HepG2 (cell line): ENCODE data around the gene LTA4H. TPM values are rescaled to one million over a fixed set of nuclear protein-coding genes. Genes with fewer than 3 reads are reported as not detected.
A peak's percentile ranks its signal among the peaks of the same experiment; 100 is the strongest.

Source experiments
- ATF7-NPFF ChIP-seq: sonication (generic); formaldehyde crosslinking; IDR thresholded peaks from 2 replicates; pipeline ENCODE4 v1.8.1; 2023; ENCODE audit warnings: mild to moderate bottlenecking, low read depth, missing genetic modification reagents, moderate library complexity
- ETS1 ChIP-seq: sonication (generic); formaldehyde crosslinking; IDR thresholded peaks from 2 replicates; pipeline ENCODE4 v1.4.0; 2020; ENCODE audit warnings: missing genetic modification reagents
- FOXA1 ChIP-seq, 2 experiments: fragments of 450-650 bp in 1 of 2; sonication (generic) in 1 of 2; formaldehyde crosslinking in 1 of 2; IDR thresholded peaks; 2 replicates each; pipeline versions ENCODE4 v1.4.0 to v1.6.1; 2016 to 2020; ENCODE audit warnings: missing genetic modification reagents in 1 of 2
- GRHL1 ChIP-seq: sonication (generic); formaldehyde crosslinking; conservative IDR thresholded peaks from 2 replicates; pipeline ENCODE4 v1.8.0; 2022; ENCODE audit warnings: missing genetic modification reagents
- MZF1 ChIP-seq: sonication (generic); formaldehyde crosslinking; IDR thresholded peaks from 2 replicates; pipeline ENCODE4 v1.8.1; 2023; ENCODE audit warnings: mild to moderate bottlenecking, missing genetic modification reagents, borderline replicate concordance
- SCMH1 ChIP-seq: sonication (generic); formaldehyde crosslinking; IDR thresholded peaks from 2 replicates; pipeline ENCODE4 v1.9.0; 2021; ENCODE audit warnings: missing genetic modification reagents, mild to moderate bottlenecking, borderline replicate concordance
- SMARCE1 ChIP-seq: fragments of 450-650 bp; IDR thresholded peaks from 2 replicates; pipeline ENCODE4 v1.6.1; 2017; ENCODE audit warnings: borderline replicate concordance
- TCF7L2 ChIP-seq: IDR thresholded peaks from 2 replicates; pipeline ENCODE4 v1.6.1; 2011; ENCODE audit warnings: mild to moderate bottlenecking, low read depth, low read length, moderate library complexity
- YEATS2 ChIP-seq: sonication (generic); formaldehyde crosslinking; IDR thresholded peaks from 2 replicates; pipeline ENCODE4 v1.4.0; 2020; ENCODE audit warnings: missing genetic modification reagents, borderline replicate concordance
- ZBTB1 ChIP-seq: sonication (generic); formaldehyde crosslinking; IDR thresholded peaks from 2 replicates; pipeline ENCODE4 v1.4.0; 2020; ENCODE audit warnings: missing genetic modification reagents, borderline replicate concordance
- ZBTB8A ChIP-seq: sonication (generic); formaldehyde crosslinking; IDR thresholded peaks from 2 replicates; pipeline ENCODE4 v1.4.0; 2020; ENCODE audit warnings: mild to moderate bottlenecking, low read depth, missing genetic modification reagents, borderline replicate concordance
- ZNF580 ChIP-seq: IDR thresholded peaks from 2 replicates; pipeline ENCODE4 v1.6.1; 2016; ENCODE audit warnings: low read depth, borderline replicate concordance
- ZNF598 ChIP-seq: sonication (generic); formaldehyde crosslinking; IDR thresholded peaks from 2 replicates; pipeline ENCODE4 v1.5.1; 2020; ENCODE audit warnings: mild to moderate bottlenecking, missing genetic modification reagents, borderline replicate concordance
- ZNF782 ChIP-seq: sonication (generic); formaldehyde crosslinking; IDR thresholded peaks from 2 replicates; pipeline ENCODE4 v1.4.0; 2020; ENCODE audit warnings: missing genetic modification reagents, mild to moderate bottlenecking, borderline replicate concordance
- polyA plus RNA-seq, 8 experiments: library from polyadenylated mRNA; depleted of rRNA in 3 of 8; stranded (reverse) in 7 of 8; unstranded in 1 of 8; fragments of >200 nt; fragmentation: Illumina TruSeq in 4 of 8; extraction: Trizol in 4 of 8; gene quantifications; 2 replicates each; pipeline versions ENCODE4 v1.2.1 to v1.2.3, GENCODE V29; 2011 to 2016; ENCODE audit warnings: low read depth in 4 of 8, missing spikeins in 1 of 8, mixed read lengths in 1 of 8; ENCODE audit not compliant: insufficient read depth in 1 of 8
- total RNA-seq, 5 experiments: library from RNA; depleted of rRNA; stranded (reverse); fragments of >200 nt; fragmentation: Illumina TruSeq; extraction: Trizol; gene quantifications; 2 replicates each; pipeline ENCODE4 v1.2.3, GENCODE V29; 2016; ENCODE audit warnings: low read depth in 1 of 5
- TF ChIP-seq, protein P1 (sequence below): sonication (generic); formaldehyde crosslinking; IDR thresholded peaks from 2 replicates; pipeline ENCODE4 v1.4.0; 2020; ENCODE audit warnings: mild to moderate bottlenecking, missing genetic modification reagents
- TF ChIP-seq, protein P2 (sequence below): sonication (generic); formaldehyde crosslinking; IDR thresholded peaks from 2 replicates; pipeline ENCODE4 v1.8.0; 2022; ENCODE audit warnings: missing genetic modification reagents, low read depth, mild to moderate bottlenecking, borderline replicate concordance
- TF ChIP-seq, protein P3 (sequence below): sonication (generic); formaldehyde crosslinking; IDR thresholded peaks from 2 replicates; pipeline ENCODE4 v1.5.0; 2020; ENCODE audit warnings: mild to moderate bottlenecking, missing genetic modification reagents, borderline replicate concordance

The LTA4H gene
- total and polyA plus RNA-seq, 2 of the 13 experiments (the other 11 are each of a cell fraction or from before 2014, with no cell fraction given), result 87.5 to 90.4 TPM

DNA sequence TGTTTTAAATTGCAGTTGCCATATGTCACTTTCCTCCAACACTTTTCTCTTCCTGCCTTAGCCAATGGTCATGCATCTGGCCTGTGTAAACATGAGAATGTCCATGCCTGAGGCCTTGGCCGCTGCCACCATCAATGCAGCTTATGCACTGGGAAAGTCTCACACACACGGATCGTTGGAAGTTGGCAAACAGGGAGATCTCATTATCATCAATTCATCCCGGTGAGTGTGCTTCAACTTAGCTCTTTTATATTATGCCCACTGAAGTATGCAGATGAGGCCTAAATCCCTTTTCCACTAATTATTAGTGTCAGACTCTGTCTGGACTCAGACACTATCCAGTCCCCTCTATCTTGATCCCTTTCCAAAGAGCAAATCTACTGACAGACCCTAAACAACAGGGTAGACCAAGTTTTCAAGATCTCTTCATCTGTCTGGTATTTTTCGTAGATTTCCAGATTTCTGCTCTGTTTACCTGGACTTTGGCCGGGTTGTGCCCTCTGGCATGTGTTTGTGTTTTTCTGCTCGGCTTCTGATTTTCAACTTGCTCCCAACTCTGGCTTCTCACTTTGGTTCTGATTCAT lies 69.0 kb downstream of the LTA4H start (continued):
- TF ChIP-seq, protein P1, sequence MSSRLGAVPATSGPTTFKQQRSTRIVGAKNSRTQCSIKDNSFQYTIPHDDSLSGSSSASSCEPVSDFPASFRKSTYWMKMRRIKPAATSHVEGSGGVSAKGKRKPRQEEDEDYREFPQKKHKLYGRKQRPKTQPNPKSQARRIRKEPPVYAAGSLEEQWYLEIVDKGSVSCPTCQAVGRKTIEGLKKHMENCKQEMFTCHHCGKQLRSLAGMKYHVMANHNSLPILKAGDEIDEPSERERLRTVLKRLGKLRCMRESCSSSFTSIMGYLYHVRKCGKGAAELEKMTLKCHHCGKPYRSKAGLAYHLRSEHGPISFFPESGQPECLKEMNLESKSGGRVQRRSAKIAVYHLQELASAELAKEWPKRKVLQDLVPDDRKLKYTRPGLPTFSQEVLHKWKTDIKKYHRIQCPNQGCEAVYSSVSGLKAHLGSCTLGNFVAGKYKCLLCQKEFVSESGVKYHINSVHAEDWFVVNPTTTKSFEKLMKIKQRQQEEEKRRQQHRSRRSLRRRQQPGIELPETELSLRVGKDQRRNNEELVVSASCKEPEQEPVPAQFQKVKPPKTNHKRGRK (CRISPR knock-in tag), result no peak
- TF ChIP-seq GRHL1 (CRISPR knock-in tag) (no peak), ATF7-NPFF (no peak), TCF7L2 (no peak), FOXA1 (IDR thresholded peaks at IDR 0.05) (peak; percentile 9; the same call in 1 of the 2 replicates), FOXA1 (CRISPR knock-in tag; IDR thresholded peaks at IDR 0.05) (peak; percentile 98), ZNF782 (CRISPR knock-in tag) (no peak), ZNF580 (0 out of 2 replicates have a peak, but pooled peaks have one; percentile 49), ETS1 (CRISPR knock-in tag) (no peak), ZBTB1 (CRISPR knock-in tag) (no peak), SCMH1 (CRISPR knock-in tag) (no peak), YEATS2 (CRISPR knock-in tag) (peak; percentile 13; the same call in 1 of the 2 replicates), SMARCE1 (no peak), ZBTB8A (CRISPR knock-in tag) (no peak), MZF1 (no peak), ZNF598 (CRISPR knock-in tag) (no peak)
- TF ChIP-seq, protein P2, sequence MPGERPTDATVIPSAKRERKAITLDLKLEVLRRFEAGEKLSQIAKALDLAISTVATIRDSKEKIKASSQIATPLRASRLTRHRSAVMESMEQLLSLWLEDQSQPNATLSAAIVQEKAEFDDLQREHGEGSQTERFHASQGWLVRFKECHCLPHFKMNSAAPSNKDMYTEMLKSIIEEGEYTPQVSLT (CRISPR knock-in tag), result no peak
- TF ChIP-seq, protein P3, sequence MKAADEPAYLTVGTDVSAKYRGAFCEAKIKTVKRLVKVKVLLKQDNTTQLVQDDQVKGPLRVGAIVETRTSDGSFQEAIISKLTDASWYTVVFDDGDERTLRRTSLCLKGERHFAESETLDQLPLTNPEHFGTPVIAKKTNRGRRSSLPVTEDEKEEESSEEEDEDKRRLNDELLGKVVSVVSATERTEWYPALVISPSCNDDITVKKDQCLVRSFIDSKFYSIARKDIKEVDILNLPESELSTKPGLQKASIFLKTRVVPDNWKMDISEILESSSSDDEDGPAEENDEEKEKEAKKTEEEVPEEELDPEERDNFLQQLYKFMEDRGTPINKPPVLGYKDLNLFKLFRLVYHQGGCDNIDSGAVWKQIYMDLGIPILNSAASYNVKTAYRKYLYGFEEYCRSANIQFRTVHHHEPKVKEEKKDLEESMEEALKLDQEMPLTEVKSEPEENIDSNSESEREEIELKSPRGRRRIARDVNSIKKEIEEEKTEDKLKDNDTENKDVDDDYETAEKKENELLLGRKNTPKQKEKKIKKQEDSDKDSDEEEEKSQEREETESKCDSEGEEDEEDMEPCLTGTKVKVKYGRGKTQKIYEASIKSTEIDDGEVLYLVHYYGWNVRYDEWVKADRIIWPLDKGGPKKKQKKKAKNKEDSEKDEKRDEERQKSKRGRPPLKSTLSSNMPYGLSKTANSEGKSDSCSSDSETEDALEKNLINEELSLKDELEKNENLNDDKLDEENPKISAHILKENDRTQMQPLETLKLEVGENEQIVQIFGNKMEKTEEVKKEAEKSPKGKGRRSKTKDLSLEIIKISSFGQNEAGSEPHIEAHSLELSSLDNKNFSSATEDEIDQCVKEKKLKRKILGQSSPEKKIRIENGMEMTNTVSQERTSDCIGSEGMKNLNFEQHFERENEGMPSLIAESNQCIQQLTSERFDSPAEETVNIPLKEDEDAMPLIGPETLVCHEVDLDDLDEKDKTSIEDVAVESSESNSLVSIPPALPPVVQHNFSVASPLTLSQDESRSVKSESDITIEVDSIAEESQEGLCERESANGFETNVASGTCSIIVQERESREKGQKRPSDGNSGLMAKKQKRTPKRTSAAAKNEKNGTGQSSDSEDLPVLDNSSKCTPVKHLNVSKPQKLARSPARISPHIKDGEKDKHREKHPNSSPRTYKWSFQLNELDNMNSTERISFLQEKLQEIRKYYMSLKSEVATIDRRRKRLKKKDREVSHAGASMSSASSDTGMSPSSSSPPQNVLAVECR, result no peak; the same call in 1 of the 2 replicates
